K562 (cell line): Measurements from ENCODE around the gene CRACDL. TPM values are rescaled to one million over a fixed set of nuclear protein-coding genes. Genes with fewer than 3 reads are reported as not detected.

Experiments used
- ATAC-seq: fragments of 200-7000 bp; cut with Tn5 transposase; 3 replicates; pipeline ENCODE4 v1.9.1; 2020; ENCODE audit warnings: moderate library complexity
- BruUV-seq: library from RNA; stranded (reverse); fragments of 400-500 nt; replicated peaks from 2 replicates; lab custom pipeline; 2021; lab: Mats Ljungman, UMichigan
- CTCF ChIA-PET: fragments of 300-600 bp; formaldehyde crosslinking; extraction: SDS; loops from one replicate; lab custom pipeline; 2021; ENCODE audit warnings: low intra/inter-chr PET ratio; lab: Yijun Ruan, JAX
- POLR2A ChIA-PET: fragments of 300-600, 350-650 bp; sonication (Branson Sonifier 250); formaldehyde crosslinking; extraction: SDS; loops from one replicate; lab custom pipeline; 2021; ENCODE audit warnings: antibody characterized with exemption, inconsistent platforms; lab: Yijun Ruan, JAX
- DNase-seq, 4 experiments: peaks; one replicate each; pipeline versions ENCODE4 v3.0.0 to v3.0.0-alpha.2; 2011 to 2018; ENCODE audit warnings: low spot score in 3 of 4, mixed read lengths in 3 of 4; ENCODE audit errors: extremely low read depth in 1 of 4
- FAIRE-seq: peaks from 2 replicates; lab custom pipeline; 2011; peaks lifted over from hg19 to GRCh38; lab: Jason Lieb, UNC
- H2AFZ ChIP-seq: 2 replicates; pipeline ENCODE4 v1.6.0; 2011; ENCODE audit warnings: low read depth, low read length, control low read depth, inconsistent platforms
- H3K27ac ChIP-seq: fragments of 200-600 bp; 3 replicates; pipeline ENCODE4 v1.8.0; 2011; ENCODE audit warnings: low read depth, mild to moderate bottlenecking, control low read depth, inconsistent platforms, low read length, moderate library complexity, mixed read lengths; ENCODE audit errors: extremely low read depth
- H3K27me3 ChIP-seq, 2 experiments: fragments of 300-600 bp in 1 of 2; 2 replicates in 1 of 2; 3 replicates in 1 of 2; pipeline versions ENCODE4 v1.6.0 to v1.8.0; 2011; ENCODE audit warnings: inconsistent platforms in 2 of 2, low read length in 2 of 2, mild to moderate bottlenecking in 1 of 2, mixed read lengths in 1 of 2, moderate library complexity in 1 of 2; ENCODE audit not compliant: control insufficient read depth in 2 of 2, insufficient read depth in 2 of 2
- H3K36me3 ChIP-seq: fragments of 300-600 bp; 3 replicates; pipeline ENCODE4 v1.8.0; 2011; ENCODE audit warnings: mild to moderate bottlenecking, low read length, inconsistent platforms; ENCODE audit not compliant: control insufficient read depth, insufficient read depth
- H3K4me1 ChIP-seq, 2 experiments: fragments of 200-600 bp in 1 of 2; replicated peaks in 1 of 2; 2 replicates in 1 of 2; 3 replicates in 1 of 2; pipeline versions ENCODE4 v1.5.1 to v1.8.0; 2011; ENCODE audit warnings: inconsistent platforms in 2 of 2, low read length in 2 of 2, mild to moderate bottlenecking in 1 of 2, mixed read lengths in 1 of 2, moderate library complexity in 1 of 2; ENCODE audit not compliant: control insufficient read depth in 2 of 2, insufficient read depth in 2 of 2
- H3K4me2 ChIP-seq: 2 replicates; pipeline ENCODE4 v1.6.1; 2011; ENCODE audit warnings: low read length, control low read depth, inconsistent platforms, mixed read lengths; ENCODE audit not compliant: insufficient read depth
- H3K4me3 ChIP-seq: fragments of 200-600 bp; sonication (generic), shearing (Covaris generic); 2 replicates; pipeline ENCODE4 v1.5.1; 2016; ENCODE audit warnings: control low read depth, inconsistent platforms
- H3K79me2 ChIP-seq: fragments of 200-600 bp; 3 replicates; pipeline ENCODE4 v1.8.0; 2011; ENCODE audit warnings: low read length, inconsistent platforms; ENCODE audit not compliant: control insufficient read depth, insufficient read depth
- H3K9ac ChIP-seq, 2 experiments: 2 replicates each; pipeline versions ENCODE4 v1.6.0 to v1.6.1; 2011; ENCODE audit warnings: low read depth in 2 of 2, low read length in 2 of 2, control low read depth in 1 of 2, inconsistent platforms in 1 of 2, mild to moderate bottlenecking in 1 of 2, mixed read lengths in 1 of 2; ENCODE audit not compliant: insufficient read depth in 1 of 2
- H3K9me1 ChIP-seq: one replicate; pipeline ENCODE4 v1.6.0; 2011; ENCODE audit warnings: inconsistent platforms, mild to moderate bottlenecking, low read length, moderate library complexity; ENCODE audit not compliant: control insufficient read depth, insufficient read depth
- H3K9me3 ChIP-seq: replicated peaks from 2 replicates; pipeline ENCODE4 v1.5.1; 2011; ENCODE audit warnings: low read depth, low read length, inconsistent platforms; ENCODE audit not compliant: control insufficient read depth, insufficient read depth
- H4K20me1 ChIP-seq: replicated peaks from 2 replicates; pipeline ENCODE4 v1.6.1; 2011; ENCODE audit warnings: low read length, inconsistent platforms, mixed read lengths; ENCODE audit not compliant: control insufficient read depth, insufficient read depth
- DMBX1 ChIP-seq: fragments of 250-450 bp; sonication (Bioruptor Pico); IDR thresholded peaks from 2 replicates; pipeline ENCODE4 v1.8.0; 2022; ENCODE audit warnings: inconsistent platforms, mild to moderate bottlenecking, moderate library complexity, borderline replicate concordance
- GTF2F1 ChIP-seq: IDR thresholded peaks from 2 replicates; pipeline ENCODE4 v1.6.1; 2011; ENCODE audit warnings: low read depth, low read length, improper control_type of control experiment
- HMGN3 ChIP-seq: IDR thresholded peaks from 2 replicates; pipeline ENCODE4 v1.6.1; 2011; ENCODE audit warnings: borderline replicate concordance, low read depth, mild to moderate bottlenecking, mixed read lengths, low read length; ENCODE audit not compliant: insufficient read length; ENCODE audit errors: extremely low read depth
- MAFF ChIP-seq: IDR thresholded peaks from 2 replicates; pipeline ENCODE4 v1.6.1; 2012; ENCODE audit warnings: low read length, improper control_type of control experiment
- PHF21A ChIP-seq: fragments of 450-650 bp; IDR thresholded peaks from 2 replicates; pipeline ENCODE4 v1.6.1; 2017; ENCODE audit warnings: low read depth, borderline replicate concordance
- RAD51 ChIP-seq: fragments of 450-650 bp; IDR thresholded peaks from 2 replicates; pipeline ENCODE4 v1.7.1; 2016; ENCODE audit warnings: low read depth, mild to moderate bottlenecking, borderline replicate concordance
- STAT5B ChIP-seq: fragments of 250-450 bp; sonication (Bioruptor Pico); IDR thresholded peaks from 2 replicates; pipeline ENCODE4 v1.8.0; 2021; ENCODE audit warnings: mild to moderate bottlenecking, inconsistent platforms
- ZBTB7A ChIP-seq: IDR thresholded peaks from 2 replicates; pipeline ENCODE4 v1.6.1; 2011; ENCODE audit warnings: low read depth, mild to moderate bottlenecking, low read length, moderate library complexity, borderline replicate concordance; ENCODE audit not compliant: control insufficient read depth
- ZNF311 ChIP-seq: fragments of 250-450 bp; sonication (Bioruptor Pico); IDR thresholded peaks from 2 replicates; pipeline ENCODE4 v1.4.0; 2020; ENCODE audit warnings: mild to moderate bottlenecking, moderate library complexity
- ZNF830 ChIP-seq: fragments of 250-450 bp; sonication (Bioruptor Pico); IDR thresholded peaks from 2 replicates; pipeline ENCODE4 v1.5.0; 2021; ENCODE audit warnings: mild to moderate bottlenecking
- WGBS: fragments of 100-300 bp; shearing (Covaris generic); methylation state at CpG from one replicate; pipeline ENCODE4 v1.1.6; 2016; ENCODE audit warnings: low coverage, mixed read lengths; ENCODE audit not compliant: insufficient coverage; ENCODE audit errors: missing lambda C conversion rate; 5-methylcytosine and 5-hydroxymethylcytosine counted together
- in situ Hi-C: fragments of 300-500 bp; cut with MboI; formaldehyde crosslinking; loops from 4 replicates; pipeline ENCODE4 v1.15.0; 2018; ENCODE audit warnings: inconsistent platforms, mixed read lengths
- intact Hi-C: fragments of 100-400 bp; cut with micrococcal nuclease; formaldehyde crosslinking; loops from 2 replicates; pipeline ENCODE4 v1.14.2; 2022
- polyA plus RNA-seq, 8 experiments: library from polyadenylated mRNA; depleted of rRNA in 4 of 8; stranded (reverse) in 5 of 8; unstranded in 3 of 8; fragments of >200 nt; fragmentation: Nextera tagmentation in 2 of 8; fragmentation: Illumina TruSeq in 1 of 8; extraction: Ambion mirVana in 2 of 8; extraction: Trizol in 1 of 8; gene quantifications; 2 replicates each; pipeline versions ENCODE4 v1.2.1 to v1.2.3, GENCODE V29; 2011 to 2014; ENCODE audit warnings: inconsistent platforms in 1 of 8, missing spikeins in 1 of 8
- total RNA-seq, 7 experiments: library from RNA; depleted of rRNA in 6 of 7; stranded (reverse); fragments of >200 nt in 6 of 7; fragmentation: Illumina TruSeq in 2 of 7; extraction: Trizol in 2 of 7; gene quantifications; 2 replicates each; pipeline versions ENCODE4 v1.2.1 to v1.2.3, GENCODE V29; 2011 to 2021; ENCODE audit warnings: low replicate concordance in 1 of 7
- TF ChIP-seq, protein P1 (sequence below), 2 experiments: fragments of 450-650 bp in 1 of 2; sonication (generic) in 1 of 2; formaldehyde crosslinking; conservative IDR thresholded peaks; 2 replicates each; pipeline versions ENCODE4 v1.4.0 to v1.8.1; 2020 to 2022; ENCODE audit warnings: mild to moderate bottlenecking in 1 of 2, missing genetic modification reagents in 1 of 2
- TF ChIP-seq, protein P2 (sequence below): fragments of 450-650 bp; IDR thresholded peaks from 2 replicates; pipeline ENCODE4 v1.6.1; 2018; ENCODE audit warnings: mild to moderate bottlenecking, low read depth; ENCODE audit not compliant: partially characterized antibody
- TF ChIP-seq, protein P3 (sequence below): fragments of 250-450 bp; sonication (Bioruptor Pico); IDR thresholded peaks from 2 replicates; pipeline ENCODE4 v1.4.0; 2020; ENCODE audit warnings: mild to moderate bottlenecking

Gene CRACDL
- total and polyA plus RNA-seq, 9 of the 15 experiments (the other 6 are each of a cell fraction or from before 2014, with no cell fraction given), result not detected

DNA sequence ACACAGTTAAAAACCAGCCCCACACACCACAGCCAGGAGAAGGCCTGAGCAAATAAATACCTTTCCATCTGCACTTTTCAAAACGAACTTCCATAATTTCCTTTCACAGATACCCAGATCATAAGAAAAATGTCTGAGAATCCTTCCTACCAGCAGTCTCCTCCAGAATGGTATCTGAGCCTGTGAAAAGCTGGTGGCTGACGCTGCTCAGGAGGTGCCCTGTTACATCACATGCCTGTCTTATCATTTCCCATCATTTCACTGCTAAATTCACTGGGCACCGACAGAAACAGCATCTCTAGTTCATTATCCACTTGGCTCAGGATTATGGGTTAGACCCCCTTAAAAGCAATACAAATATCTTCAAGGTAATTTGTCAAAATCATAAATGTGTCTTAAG lies 4.4 kb downstream of the CRACDL start:
- intact Hi-C loops (no loop called here), in situ Hi-C loops (no loop called here)
- Histone ChIP-seq H3K4me1 (no peaks in the 10 kb centered on the region), H3K27me3 (peaks cover 18 to 51% of the 10 kb centered on the region in 2 experiments; a peak in 3 of 5 replicates), H4K20me1 (no peaks in the 10 kb centered on the region; the same call in 1 of the 2 replicates), H3K4me3 (no peak overlapping the region), H3K27ac (no peak overlapping the region), H3K4me2 (no peak overlapping the region), H3K36me3 (no peaks in the 10 kb centered on the region), H3K9me1 (no peaks in the 10 kb centered on the region), H3K9ac (no peak overlapping the region), H3K9me3 (no peaks in the 10 kb centered on the region), H3K79me2 (no peaks in the 10 kb centered on the region), H2AFZ (no peak overlapping the region)
- no TSS peak for BruUV-seq
- CTCF ChIA-PET, result no interaction called here
- DNase-seq (no peak), ATAC-seq (no peak), FAIRE-seq (no peak)
- POLR2A ChIA-PET, result interaction anchor here (0.5 kb wide), 1 partner anchor 208 kb away, joined by 3 read pairs; no protein-coding TSS in a partner anchor
- TF ChIP-seq MAFF (no peak), ZBTB7A (no peak), ZNF311 (CRISPR knock-in tag) (no peak), GTF2F1 (no peak), STAT5B (CRISPR knock-in tag) (no peak), HMGN3 (no peak), PHF21A (no peak), DMBX1 (no peak), RAD51 (no peak), ZNF830 (CRISPR knock-in tag) (no peak)
- TF ChIP-seq, protein P1, sequence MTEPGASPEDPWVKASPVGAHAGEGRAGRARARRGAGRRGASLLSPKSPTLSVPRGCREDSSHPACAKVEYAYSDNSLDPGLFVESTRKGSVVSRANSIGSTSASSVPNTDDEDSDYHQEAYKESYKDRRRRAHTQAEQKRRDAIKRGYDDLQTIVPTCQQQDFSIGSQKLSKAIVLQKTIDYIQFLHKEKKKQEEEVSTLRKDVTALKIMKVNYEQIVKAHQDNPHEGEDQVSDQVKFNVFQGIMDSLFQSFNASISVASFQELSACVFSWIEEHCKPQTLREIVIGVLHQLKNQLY (CRISPR knock-in tag; conservative IDR thresholded peaks at IDR 0.05), result no peak
- TF ChIP-seq, protein P2, sequence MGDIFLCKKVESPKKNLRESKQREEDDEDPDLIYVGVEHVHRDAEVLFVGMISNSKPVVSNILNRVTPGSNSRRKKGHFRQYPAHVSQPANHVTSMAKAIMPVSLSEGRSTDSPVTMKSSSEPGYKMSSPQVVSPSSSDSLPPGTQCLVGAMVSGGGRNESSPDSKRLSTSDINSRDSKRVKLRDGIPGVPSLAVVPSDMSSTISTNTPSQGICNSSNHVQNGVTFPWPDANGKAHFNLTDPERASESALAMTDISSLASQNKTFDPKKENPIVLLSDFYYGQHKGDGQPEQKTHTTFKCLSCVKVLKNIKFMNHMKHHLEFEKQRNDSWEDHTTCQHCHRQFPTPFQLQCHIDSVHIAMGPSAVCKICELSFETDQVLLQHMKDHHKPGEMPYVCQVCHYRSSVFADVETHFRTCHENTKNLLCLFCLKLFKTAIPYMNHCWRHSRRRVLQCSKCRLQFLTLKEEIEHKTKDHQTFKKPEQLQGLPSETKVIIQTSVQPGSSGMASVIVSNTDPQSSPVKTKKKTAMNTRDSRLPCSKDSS, result no peak
- TF ChIP-seq, protein P3, sequence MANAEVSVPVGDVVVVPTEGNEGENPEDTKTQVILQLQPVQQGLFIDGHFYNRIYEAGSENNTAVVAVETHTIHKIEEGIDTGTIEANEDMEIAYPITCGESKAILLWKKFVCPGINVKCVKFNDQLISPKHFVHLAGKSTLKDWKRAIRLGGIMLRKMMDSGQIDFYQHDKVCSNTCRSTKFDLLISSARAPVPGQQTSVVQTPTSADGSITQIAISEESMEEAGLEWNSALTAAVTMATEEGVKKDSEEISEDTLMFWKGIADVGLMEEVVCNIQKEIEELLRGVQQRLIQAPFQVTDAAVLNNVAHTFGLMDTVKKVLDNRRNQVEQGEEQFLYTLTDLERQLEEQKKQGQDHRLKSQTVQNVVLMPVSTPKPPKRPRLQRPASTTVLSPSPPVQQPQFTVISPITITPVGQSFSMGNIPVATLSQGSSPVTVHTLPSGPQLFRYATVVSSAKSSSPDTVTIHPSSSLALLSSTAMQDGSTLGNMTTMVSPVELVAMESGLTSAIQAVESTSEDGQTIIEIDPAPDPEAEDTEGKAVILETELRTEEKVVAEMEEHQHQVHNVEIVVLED (CRISPR knock-in tag), result no peak
- WGBS, result 2% methylated on average over 3 of the region's 3 CpGs
